ENCODE measurements around the gene ZFP14.
"Not testable (repeated sequence)": the region's sequence is repeated elsewhere in the genome, so short reads cannot be mapped to it uniquely, and the experiment has no call there.

ZFP14 gene

DNA sequence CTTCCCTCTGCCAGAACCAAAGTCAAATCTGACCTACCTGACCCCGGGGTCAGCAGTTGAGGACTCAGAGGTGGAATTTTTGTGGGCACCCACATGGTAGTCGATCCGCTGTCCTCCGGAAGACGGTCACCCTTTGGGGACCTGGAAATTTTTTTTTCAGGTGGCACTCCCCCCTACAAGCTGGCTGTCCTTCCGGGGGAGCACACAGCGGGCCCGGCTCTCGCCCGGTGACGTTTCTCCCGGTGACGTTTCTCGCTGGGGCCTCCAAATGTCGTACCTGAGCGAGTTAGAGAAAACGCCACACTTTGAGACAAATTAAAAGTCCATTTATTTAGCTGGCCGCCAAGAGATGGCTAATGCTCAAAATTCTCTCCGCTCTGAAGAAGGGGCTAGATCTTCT, 48.8 kb downstream of the ZFP14 start:
- DNase-seq = no peak

- DNase-seq = not testable (repeated sequence)
These were observed 49.5 kb downstream of the ZFP14 start for GRCh38 chr19:36329534-36329933.

DNA sequence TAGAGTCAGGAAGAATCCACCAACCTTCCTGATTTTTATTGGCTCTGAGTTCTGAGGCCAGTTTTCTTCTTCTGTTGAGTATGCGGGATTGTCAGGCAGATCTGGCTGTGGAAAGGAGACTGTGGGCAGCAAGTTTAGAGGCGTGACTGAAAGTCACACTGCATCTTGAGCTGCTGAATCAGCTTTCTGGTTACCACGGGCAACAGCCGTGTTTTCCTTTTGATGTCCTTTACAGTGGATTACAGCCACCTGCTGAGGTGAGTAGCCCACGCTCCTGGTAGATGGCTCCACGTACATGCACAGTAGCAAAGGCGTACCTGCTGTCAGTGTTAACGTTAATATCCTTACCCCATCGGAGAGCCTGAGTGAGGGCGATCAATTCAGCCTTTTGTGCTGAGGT, 52.4 kb downstream of the ZFP14 start:
- not testable (repeated sequence) for DNase-seq

- not testable (repeated sequence) for DNase-seq
These were observed 63.8 kb downstream of the ZFP14 start for GRCh38 chr19:36315164-36315563.

- DNase-seq = not testable (repeated sequence)
These were observed 64.9 kb downstream of the ZFP14 start for GRCh38 chr19:36314053-36314452.

DNA sequence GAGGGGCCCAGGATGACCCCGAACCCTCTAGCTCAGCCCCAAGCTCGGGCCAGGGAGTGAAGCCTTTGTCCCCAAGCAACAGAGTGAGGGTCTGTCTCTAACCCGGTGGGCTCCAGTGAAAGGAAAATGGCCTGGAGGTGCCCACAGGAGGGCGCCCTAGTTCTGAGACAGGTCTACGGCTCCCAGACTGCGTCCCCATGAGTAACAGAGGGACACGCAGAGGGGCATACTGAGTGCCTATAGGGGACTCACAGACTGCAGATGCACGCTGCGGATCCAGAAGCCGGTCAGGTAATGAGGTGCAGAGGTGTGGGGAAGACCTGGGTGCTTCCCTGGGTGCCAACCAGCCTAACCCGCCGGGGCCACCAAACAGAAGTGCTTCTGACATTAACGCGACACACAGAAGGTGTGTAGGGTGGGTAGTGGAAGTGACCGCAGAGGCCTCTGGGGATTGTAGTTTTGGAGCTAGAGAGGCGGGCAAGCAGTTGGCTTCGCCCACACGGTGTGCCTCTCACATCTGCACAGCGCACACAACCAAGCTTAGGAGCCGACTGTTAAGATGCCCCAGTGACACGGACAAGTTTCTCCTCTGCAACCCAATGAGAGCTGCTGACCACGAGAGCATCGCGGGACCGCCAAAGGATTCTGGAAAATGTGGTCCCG, 67.8 kb downstream of the ZFP14 start:
- not testable (repeated sequence) for DNase-seq

- DNase-seq = not testable (repeated sequence)
These were observed 68.5 kb downstream of the ZFP14 start for GRCh38 chr19:36310416-36310990.

- DNase-seq = not testable (repeated sequence)
These were observed 69.2 kb downstream of the ZFP14 start for GRCh38 chr19:36309759-36310158.

GRCh38 chr19:36309309-36309708, 69.7 kb downstream of the ZFP14 start:
- not testable (repeated sequence) for DNase-seq

- not testable (repeated sequence) for DNase-seq
These were observed 86.7 kb downstream of the ZFP14 start for GRCh38 chr19:36292317-36292716.

Data from activated naive CD4-positive, alpha-beta T cell treated with anti-CD3 and anti-CD28 coated beads, Interleukin-2, amount 50 U/mL, for 16 hours (primary cell).